SK-N-SH treated with all-trans-retinoic acid at 6 μM for 48 hours (cell line): ENCODE results near the gene ENPP7.

Experiments used
- ARNTL ChIP-seq: fragments of 450-650 bp; formaldehyde crosslinking; IDR thresholded peaks from 2 replicates; pipeline ENCODE4 v1.5.0; 2020; ENCODE audit warnings: low read depth, mild to moderate bottlenecking, moderate library complexity, borderline replicate concordance
- BACH2 ChIP-seq: fragments of 250-450 bp; sonication (Bioruptor Pico); IDR thresholded peaks from 2 replicates; pipeline ENCODE4 v1.9.0; 2021; ENCODE audit warnings: mild to moderate bottlenecking, borderline replicate concordance
- CSDC2 ChIP-seq: fragments of 250-450 bp; sonication (Bioruptor Pico); IDR thresholded peaks from 2 replicates; pipeline ENCODE4 v1.5.0; 2020; ENCODE audit warnings: mild to moderate bottlenecking, moderate library complexity
- ESRRG ChIP-seq: fragments of 250-450 bp; sonication (Bioruptor Pico); IDR thresholded peaks from 2 replicates; pipeline ENCODE4 v1.6.1; 2021; ENCODE audit warnings: mild to moderate bottlenecking
- GLIS3 ChIP-seq: fragments of 250-450 bp; sonication (Bioruptor Pico); IDR thresholded peaks from 2 replicates; pipeline ENCODE4 v1.5.0; 2020; ENCODE audit warnings: mild to moderate bottlenecking, moderate library complexity
- ISL1 ChIP-seq: fragments of 250-450 bp; sonication (Bioruptor Pico); IDR thresholded peaks from 2 replicates; pipeline ENCODE4 v2.1.2; 2022; ENCODE audit warnings: mild to moderate bottlenecking, moderate library complexity
- OSR1 ChIP-seq: fragments of 250-450 bp; sonication (Bioruptor Pico); IDR thresholded peaks from 2 replicates; pipeline ENCODE4 v1.8.0; 2022; ENCODE audit warnings: moderate library complexity, mild to moderate bottlenecking, inconsistent platforms
- RARB ChIP-seq: fragments of 250-450 bp; sonication (Bioruptor Pico); IDR thresholded peaks from 2 replicates; pipeline ENCODE4 v1.8.0; 2021; ENCODE audit warnings: mild to moderate bottlenecking, moderate library complexity
- ZC3H10 ChIP-seq: fragments of 250-450 bp; sonication (Bioruptor Pico); IDR thresholded peaks from 2 replicates; pipeline ENCODE4 v1.5.1; 2021; ENCODE audit warnings: mild to moderate bottlenecking, moderate library complexity
- ZFP3 ChIP-seq: fragments of 250-450 bp; sonication (Bioruptor Pico); IDR thresholded peaks from 2 replicates; pipeline ENCODE4 v1.5.0; 2020; ENCODE audit warnings: mild to moderate bottlenecking, moderate library complexity
- ZFP30 ChIP-seq: fragments of 450-650 bp; formaldehyde crosslinking; IDR thresholded peaks from 2 replicates; pipeline ENCODE4 v1.5.0; 2022; ENCODE audit warnings: mild to moderate bottlenecking, moderate library complexity
- TF ChIP-seq, protein P1 (sequence below): fragments of 250-450 bp; sonication (Bioruptor Pico); IDR thresholded peaks from 2 replicates; pipeline ENCODE4 v1.8.0; 2020; ENCODE audit warnings: mild to moderate bottlenecking, moderate library complexity, borderline replicate concordance
- TF ChIP-seq, protein P2 (sequence below): fragments of 250-450 bp; sonication (Bioruptor Pico); IDR thresholded peaks from 2 replicates; pipeline ENCODE4 v1.8.0; 2021; ENCODE audit warnings: low read depth, mild to moderate bottlenecking, moderate library complexity, borderline replicate concordance
- TF ChIP-seq, protein P3 (sequence below): fragments of 250-450 bp; sonication (Bioruptor Pico); IDR thresholded peaks from 2 replicates; pipeline ENCODE4 v1.5.1; 2020; ENCODE audit warnings: low read depth, mild to moderate bottlenecking, moderate library complexity

DNA sequence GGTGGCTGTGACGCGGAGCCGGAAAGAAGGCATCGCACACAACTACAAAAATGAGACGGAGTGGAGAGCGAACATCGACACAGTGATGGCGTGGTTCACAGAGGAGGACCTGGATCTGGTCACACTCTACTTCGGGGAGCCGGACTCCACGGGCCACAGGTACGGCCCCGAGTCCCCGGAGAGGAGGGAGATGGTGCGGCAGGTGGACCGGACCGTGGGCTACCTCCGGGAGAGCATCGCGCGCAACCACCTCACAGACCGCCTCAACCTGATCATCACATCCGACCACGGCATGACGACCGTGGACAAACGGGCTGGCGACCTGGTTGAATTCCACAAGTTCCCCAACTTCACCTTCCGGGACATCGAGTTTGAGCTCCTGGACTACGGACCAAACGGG, 4.4 kb downstream of the ENPP7 start:
- TF ChIP-seq, protein P1, sequence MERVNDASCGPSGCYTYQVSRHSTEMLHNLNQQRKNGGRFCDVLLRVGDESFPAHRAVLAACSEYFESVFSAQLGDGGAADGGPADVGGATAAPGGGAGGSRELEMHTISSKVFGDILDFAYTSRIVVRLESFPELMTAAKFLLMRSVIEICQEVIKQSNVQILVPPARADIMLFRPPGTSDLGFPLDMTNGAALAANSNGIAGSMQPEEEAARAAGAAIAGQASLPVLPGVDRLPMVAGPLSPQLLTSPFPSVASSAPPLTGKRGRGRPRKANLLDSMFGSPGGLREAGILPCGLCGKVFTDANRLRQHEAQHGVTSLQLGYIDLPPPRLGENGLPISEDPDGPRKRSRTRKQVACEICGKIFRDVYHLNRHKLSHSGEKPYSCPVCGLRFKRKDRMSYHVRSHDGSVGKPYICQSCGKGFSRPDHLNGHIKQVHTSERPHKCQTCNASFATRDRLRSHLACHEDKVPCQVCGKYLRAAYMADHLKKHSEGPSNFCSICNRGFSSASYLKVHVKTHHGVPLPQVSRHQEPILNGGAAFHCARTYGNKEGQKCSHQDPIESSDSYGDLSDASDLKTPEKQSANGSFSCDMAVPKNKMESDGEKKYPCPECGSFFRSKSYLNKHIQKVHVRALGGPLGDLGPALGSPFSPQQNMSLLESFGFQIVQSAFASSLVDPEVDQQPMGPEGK (CRISPR knock-in tag), result no peak
- TF ChIP-seq, protein P2, sequence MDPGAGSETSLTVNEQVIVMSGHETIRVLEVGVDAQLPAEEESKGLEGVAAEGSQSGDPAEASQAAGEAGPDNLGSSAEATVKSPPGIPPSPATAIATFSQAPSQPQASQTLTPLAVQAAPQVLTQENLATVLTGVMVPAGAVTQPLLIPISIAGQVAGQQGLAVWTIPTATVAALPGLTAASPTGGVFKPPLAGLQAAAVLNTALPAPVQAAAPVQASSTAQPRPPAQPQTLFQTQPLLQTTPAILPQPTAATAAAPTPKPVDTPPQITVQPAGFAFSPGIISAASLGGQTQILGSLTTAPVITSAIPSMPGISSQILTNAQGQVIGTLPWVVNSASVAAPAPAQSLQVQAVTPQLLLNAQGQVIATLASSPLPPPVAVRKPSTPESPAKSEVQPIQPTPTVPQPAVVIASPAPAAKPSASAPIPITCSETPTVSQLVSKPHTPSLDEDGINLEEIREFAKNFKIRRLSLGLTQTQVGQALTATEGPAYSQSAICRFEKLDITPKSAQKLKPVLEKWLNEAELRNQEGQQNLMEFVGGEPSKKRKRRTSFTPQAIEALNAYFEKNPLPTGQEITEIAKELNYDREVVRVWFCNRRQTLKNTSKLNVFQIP (CRISPR knock-in tag), result no peak
- TF ChIP-seq ZFP30 (CRISPR knock-in tag) (no peak), RARB (CRISPR knock-in tag) (no peak), ZFP3 (CRISPR knock-in tag) (no peak), BACH2 (CRISPR knock-in tag) (no peak), GLIS3 (CRISPR knock-in tag) (no peak), ZC3H10 (CRISPR knock-in tag) (no peak), ESRRG (CRISPR knock-in tag) (no peak), CSDC2 (CRISPR knock-in tag) (no peak), ARNTL (CRISPR knock-in tag) (no peak), OSR1 (CRISPR knock-in tag) (no peak), ISL1 (CRISPR knock-in tag) (no peak)
- TF ChIP-seq, protein P3, sequence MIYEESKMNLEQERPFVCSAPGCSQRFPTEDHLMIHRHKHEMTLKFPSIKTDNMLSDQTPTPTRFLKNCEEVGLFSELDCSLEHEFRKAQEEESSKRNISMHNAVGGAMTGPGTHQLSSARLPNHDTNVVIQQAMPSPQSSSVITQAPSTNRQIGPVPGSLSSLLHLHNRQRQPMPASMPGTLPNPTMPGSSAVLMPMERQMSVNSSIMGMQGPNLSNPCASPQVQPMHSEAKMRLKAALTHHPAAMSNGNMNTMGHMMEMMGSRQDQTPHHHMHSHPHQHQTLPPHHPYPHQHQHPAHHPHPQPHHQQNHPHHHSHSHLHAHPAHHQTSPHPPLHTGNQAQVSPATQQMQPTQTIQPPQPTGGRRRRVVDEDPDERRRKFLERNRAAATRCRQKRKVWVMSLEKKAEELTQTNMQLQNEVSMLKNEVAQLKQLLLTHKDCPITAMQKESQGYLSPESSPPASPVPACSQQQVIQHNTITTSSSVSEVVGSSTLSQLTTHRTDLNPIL (CRISPR knock-in tag), result no peak
